Measurements from ENCODE around the gene FILIP1L.

Gene FILIP1L

GRCh38 chr3:100029689-100030088 lies 84.6 kb downstream of the FILIP1L start:
- in situ Hi-C loops (cut with MboI; ENCODE audit: low sequenced_read_pairs, unreplicated experiment): no loop called here
- TF ChIP-seq, protein P1, sequence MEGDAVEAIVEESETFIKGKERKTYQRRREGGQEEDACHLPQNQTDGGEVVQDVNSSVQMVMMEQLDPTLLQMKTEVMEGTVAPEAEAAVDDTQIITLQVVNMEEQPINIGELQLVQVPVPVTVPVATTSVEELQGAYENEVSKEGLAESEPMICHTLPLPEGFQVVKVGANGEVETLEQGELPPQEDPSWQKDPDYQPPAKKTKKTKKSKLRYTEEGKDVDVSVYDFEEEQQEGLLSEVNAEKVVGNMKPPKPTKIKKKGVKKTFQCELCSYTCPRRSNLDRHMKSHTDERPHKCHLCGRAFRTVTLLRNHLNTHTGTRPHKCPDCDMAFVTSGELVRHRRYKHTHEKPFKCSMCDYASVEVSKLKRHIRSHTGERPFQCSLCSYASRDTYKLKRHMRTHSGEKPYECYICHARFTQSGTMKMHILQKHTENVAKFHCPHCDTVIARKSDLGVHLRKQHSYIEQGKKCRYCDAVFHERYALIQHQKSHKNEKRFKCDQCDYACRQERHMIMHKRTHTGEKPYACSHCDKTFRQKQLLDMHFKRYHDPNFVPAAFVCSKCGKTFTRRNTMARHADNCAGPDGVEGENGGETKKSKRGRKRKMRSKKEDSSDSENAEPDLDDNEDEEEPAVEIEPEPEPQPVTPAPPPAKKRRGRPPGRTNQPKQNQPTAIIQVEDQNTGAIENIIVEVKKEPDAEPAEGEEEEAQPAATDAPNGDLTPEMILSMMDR (IDR thresholded peaks at IDR 0.05; ENCODE audit: borderline replicate concordance, control extremely low read depth, extremely low read depth, insufficient read depth, missing control alignments): no peak
- DNase-seq (ENCODE audit: low spot score): no peak

DNA sequence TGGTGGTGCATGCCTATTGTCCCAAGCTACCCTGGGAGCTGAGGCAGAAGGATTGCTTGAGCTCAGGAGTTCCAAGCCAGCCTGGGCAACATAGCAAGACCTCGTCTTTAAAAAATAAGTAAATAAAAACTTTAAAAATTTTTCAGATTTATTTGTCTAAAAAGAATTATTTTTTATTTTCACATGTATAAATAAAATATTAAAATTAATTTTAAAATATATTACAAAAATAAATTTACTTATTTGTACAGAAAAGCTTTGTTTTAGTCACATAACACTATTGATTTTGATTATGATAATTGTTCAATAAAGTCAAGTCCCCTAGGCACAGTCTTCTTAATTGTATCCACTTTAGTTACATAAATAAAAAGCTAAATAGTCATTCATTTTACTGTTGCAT lies 85.2 kb downstream of the FILIP1L start:
- TF ChIP-seq, protein P1 (IDR thresholded peaks at IDR 0.05; ENCODE audit: borderline replicate concordance, control extremely low read depth, extremely low read depth, insufficient read depth, missing control alignments): no peak
- no peak for DNase-seq (ENCODE audit: low spot score)

GRCh38 chr3:100027321-100027720 lies 87.0 kb downstream of the FILIP1L start:
- in situ Hi-C loops (cut with MboI; ENCODE audit: low sequenced_read_pairs, unreplicated experiment): no loop called here
- TF ChIP-seq, protein P1 (IDR thresholded peaks at IDR 0.05; ENCODE audit: borderline replicate concordance, control extremely low read depth, extremely low read depth, insufficient read depth, missing control alignments): no peak
- no peak for DNase-seq (ENCODE audit: low spot score)

More for the DNA sequence above, 85.2 kb downstream of the FILIP1L start:
- in situ Hi-C loops (cut with MboI; ENCODE audit: low sequenced_read_pairs, unreplicated experiment): no loop called here

DNA sequence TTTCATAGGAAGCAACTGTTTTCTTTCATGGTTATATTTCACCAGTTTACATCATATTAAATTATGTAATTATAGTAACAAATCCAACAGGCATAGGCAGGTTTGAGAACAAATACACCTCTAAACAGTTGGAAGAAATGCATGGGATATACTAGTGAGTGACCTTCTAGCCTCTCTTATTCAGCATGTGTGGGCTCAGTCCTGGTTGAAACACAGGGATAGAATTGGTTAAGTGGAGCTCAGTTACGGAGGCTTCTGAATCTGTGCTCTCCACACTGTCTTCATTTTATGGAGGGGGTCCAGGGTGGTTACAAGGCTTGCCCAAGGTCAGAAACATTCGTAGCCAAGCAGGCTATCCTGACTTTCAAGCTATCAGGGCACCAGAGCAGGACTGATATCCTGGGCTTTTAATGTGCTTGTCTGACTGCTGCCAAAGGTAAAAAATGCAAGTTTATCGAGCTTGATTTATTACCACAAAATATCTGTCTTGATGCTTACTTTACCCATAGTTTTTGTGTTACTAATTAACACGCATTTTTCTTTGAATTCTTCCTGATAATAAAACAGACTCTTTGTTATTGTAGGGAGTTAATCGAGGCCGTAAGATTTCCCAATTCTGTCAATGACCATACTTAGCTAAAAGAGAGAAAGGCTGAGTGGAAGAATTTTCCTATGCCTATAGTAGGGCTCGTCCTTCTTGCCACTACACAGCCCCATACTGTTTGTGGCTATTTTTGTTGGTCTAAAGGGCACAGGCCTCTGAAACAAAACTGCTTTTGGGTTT lies 89.6 kb downstream of the FILIP1L start:
- no peak for DNase-seq (ENCODE audit: low spot score)
- TF ChIP-seq, protein P1 (IDR thresholded peaks at IDR 0.05; ENCODE audit: borderline replicate concordance, control extremely low read depth, extremely low read depth, insufficient read depth, missing control alignments): no peak

GRCh38 chr3:100023595-100023994 lies 90.7 kb downstream of the FILIP1L start:
- TF ChIP-seq, protein P1 (IDR thresholded peaks at IDR 0.05; ENCODE audit: borderline replicate concordance, control extremely low read depth, extremely low read depth, insufficient read depth, missing control alignments): no peak
- in situ Hi-C loops (cut with MboI; ENCODE audit: low sequenced_read_pairs, unreplicated experiment): no loop called here
- no peak for DNase-seq (ENCODE audit: low spot score)

More for the DNA sequence above, 89.6 kb downstream of the FILIP1L start:
- in situ Hi-C loops (cut with MboI; ENCODE audit: low sequenced_read_pairs, unreplicated experiment): no loop called here

DNA sequence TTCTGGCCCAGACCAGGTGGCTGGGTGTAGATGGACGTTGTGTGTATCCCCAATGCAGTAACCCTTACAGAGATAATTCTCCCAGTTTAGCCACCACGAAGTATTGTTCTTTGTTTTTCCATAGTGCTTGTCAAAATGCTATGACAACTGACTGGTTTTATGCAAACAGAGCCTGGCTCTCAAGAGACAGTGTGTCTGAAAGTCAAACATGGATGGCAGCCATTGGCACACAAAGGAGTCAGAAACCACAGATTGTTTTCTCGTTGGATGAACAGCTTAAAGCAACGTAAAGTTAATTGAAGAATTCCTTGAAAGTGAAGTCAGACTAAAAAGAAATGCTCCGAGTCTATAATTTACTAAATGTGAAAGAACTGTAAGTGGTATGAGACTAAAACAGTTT lies 91.2 kb downstream of the FILIP1L start:
- in situ Hi-C loops (cut with MboI; ENCODE audit: low sequenced_read_pairs, unreplicated experiment): no loop called here
- TF ChIP-seq, protein P1 (IDR thresholded peaks at IDR 0.05; ENCODE audit: borderline replicate concordance, control extremely low read depth, extremely low read depth, insufficient read depth, missing control alignments): no peak
- no peak for DNase-seq (ENCODE audit: low spot score)
